Glutamatergic neuron (in vitro differentiated cells): Measurements from ENCODE around the gene DYNLT3. TPM values are rescaled to one million over a fixed set of nuclear protein-coding genes. Genes with fewer than 3 reads are reported as not detected.

Experiments used
- DNase-seq: peaks from one replicate; pipeline ENCODE4 v3.0.0; 2022
- H3K27ac Mint-ChIP-seq: one replicate; pipeline ENCODE4 v1.8.0; 2020; ENCODE audit warnings: mild to moderate bottlenecking, mixed read lengths, inconsistent platforms; ENCODE audit not compliant: unreplicated experiment
- H3K27me3 Mint-ChIP-seq: one replicate; pipeline ENCODE4 v1.8.0; 2020; ENCODE audit warnings: mild to moderate bottlenecking, moderate library complexity, mixed read lengths, inconsistent platforms; ENCODE audit not compliant: unreplicated experiment
- H3K36me3 Mint-ChIP-seq: one replicate; pipeline ENCODE4 v1.8.0; 2020; ENCODE audit warnings: mild to moderate bottlenecking, mixed read lengths, inconsistent platforms; ENCODE audit not compliant: unreplicated experiment
- H3K4me1 Mint-ChIP-seq: one replicate; pipeline ENCODE4 v1.8.0; 2020; ENCODE audit warnings: mild to moderate bottlenecking, low read depth, mixed read lengths, inconsistent platforms; ENCODE audit not compliant: unreplicated experiment
- H3K4me3 Mint-ChIP-seq: one replicate; pipeline ENCODE4 v1.8.0; 2020; ENCODE audit warnings: mild to moderate bottlenecking, mixed read lengths, inconsistent platforms; ENCODE audit not compliant: unreplicated experiment
- H3K9me3 Mint-ChIP-seq: one replicate; pipeline ENCODE4 v1.8.0; 2020; ENCODE audit warnings: mild to moderate bottlenecking, moderate library complexity, mixed read lengths, inconsistent platforms; ENCODE audit not compliant: unreplicated experiment
- CTCF ChIP-seq: fragments of 200-600 bp; sonication (generic); IDR thresholded peaks from one replicate; pipeline ENCODE4 v1.5.0; 2021; ENCODE audit not compliant: partially characterized antibody, unreplicated experiment
- total RNA-seq: library from RNA; stranded (reverse); fragmentation: NEBNext Ultra II Directional; extraction: Animal tissue kit (Norgen Biotek cat#: 25700); gene quantifications from one replicate; pipeline ENCODE4 v1.2.1, GENCODE V29; 2021; ENCODE audit not compliant: unreplicated experiment

DYNLT3 gene
- total RNA-seq, 1 donor from 2014 or later: 13.4 TPM

GRCh38 chrX:37873220-37873619 lies 25.8 kb upstream of the DYNLT3 start:
- no peaks in the 10 kb centered on the region for H3K9me3 Mint-ChIP-seq
- DNase-seq: no peak
- H3K36me3 Mint-ChIP-seq: no peaks in the 10 kb centered on the region
- H3K4me3 Mint-ChIP-seq: no peak overlapping the region
- H3K27ac Mint-ChIP-seq: no peak overlapping the region
- H3K27me3 Mint-ChIP-seq: no peaks in the 10 kb centered on the region
- H3K4me1 Mint-ChIP-seq: no peaks in the 10 kb centered on the region
- TF ChIP-seq CTCF: no peak

DNA sequence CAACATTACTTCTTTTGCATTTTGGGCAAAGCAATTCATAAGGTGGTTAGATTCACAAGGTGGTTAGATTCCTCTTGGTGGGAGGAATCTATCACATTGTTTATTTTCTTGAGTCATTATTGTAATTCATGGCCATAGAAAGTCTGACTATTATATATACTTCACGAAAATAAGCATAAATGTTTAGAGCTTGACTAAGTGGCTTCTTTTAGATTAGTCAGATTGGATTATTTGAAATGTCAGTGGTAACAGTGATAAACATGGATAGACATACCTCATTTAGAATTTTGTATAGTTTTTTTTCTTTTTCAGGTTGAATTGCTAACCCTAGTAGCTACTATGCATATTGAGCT lies 24.9 kb upstream of the DYNLT3 start:
- Mint-ChIP-seq H3K4me3 (no peak overlapping the region), H3K9me3 (no peaks in the 10 kb centered on the region), H3K36me3 (no peaks in the 10 kb centered on the region), H3K27ac (no peak overlapping the region), H3K27me3 (no peaks in the 10 kb centered on the region), H3K4me1 (no peaks in the 10 kb centered on the region)
- no peak for TF ChIP-seq CTCF
- DNase-seq: no peak

DNA sequence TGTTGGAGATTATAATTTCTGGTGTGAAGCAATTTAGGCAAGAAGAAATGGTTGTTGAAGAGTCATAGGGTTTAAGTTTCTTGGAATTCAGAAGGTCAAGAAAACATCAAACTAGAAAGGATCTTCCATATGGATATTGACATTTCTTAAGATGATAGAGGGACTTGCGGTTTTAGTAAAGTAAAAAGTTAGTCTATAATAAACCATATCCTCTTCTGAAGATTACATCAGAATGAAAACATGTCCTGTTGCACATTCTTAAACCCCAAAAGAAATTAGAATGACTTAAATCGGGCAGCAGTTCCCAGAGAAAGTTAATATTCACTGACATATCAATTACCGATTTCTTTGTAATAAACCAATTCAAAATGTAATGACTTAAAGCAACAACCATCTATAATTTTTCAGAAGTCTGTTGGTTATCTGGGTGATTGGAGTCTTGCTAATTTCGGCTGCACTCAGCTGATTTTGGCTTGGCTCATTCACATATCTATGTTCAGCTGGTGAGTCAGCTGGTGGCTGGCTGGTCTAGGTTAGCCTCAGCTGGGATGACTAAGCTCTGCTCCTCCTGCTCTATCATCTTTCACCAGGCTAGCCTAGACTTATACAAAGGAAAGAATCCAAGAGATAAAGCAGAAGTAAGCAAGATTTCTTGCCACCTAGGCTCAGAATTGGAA lies 24.4 kb upstream of the DYNLT3 start:
- H3K27me3 Mint-ChIP-seq: no peaks in the 10 kb centered on the region
- H3K27ac Mint-ChIP-seq: no peak overlapping the region
- no peaks in the 10 kb centered on the region for H3K36me3 Mint-ChIP-seq
- no peak for TF ChIP-seq CTCF
- H3K4me3 Mint-ChIP-seq: no peak overlapping the region
- H3K9me3 Mint-ChIP-seq: peaks cover 1% of the 10 kb centered on the region
- no peak for DNase-seq
- H3K4me1 Mint-ChIP-seq: no peaks in the 10 kb centered on the region

- H3K27me3 Mint-ChIP-seq: no peaks in the 10 kb centered on the region
- DNase-seq: no peak
- H3K4me1 Mint-ChIP-seq: no peaks in the 10 kb centered on the region
- H3K36me3 Mint-ChIP-seq: no peaks in the 10 kb centered on the region
- no peak overlapping the region for H3K4me3 Mint-ChIP-seq
- no peak for TF ChIP-seq CTCF
- H3K27ac Mint-ChIP-seq: no peak overlapping the region
- peaks cover 1% of the 10 kb centered on the region for H3K9me3 Mint-ChIP-seq
Measured at GRCh38 chrX:37867536-37868153, 20.3 kb upstream of the DYNLT3 start.

DNA sequence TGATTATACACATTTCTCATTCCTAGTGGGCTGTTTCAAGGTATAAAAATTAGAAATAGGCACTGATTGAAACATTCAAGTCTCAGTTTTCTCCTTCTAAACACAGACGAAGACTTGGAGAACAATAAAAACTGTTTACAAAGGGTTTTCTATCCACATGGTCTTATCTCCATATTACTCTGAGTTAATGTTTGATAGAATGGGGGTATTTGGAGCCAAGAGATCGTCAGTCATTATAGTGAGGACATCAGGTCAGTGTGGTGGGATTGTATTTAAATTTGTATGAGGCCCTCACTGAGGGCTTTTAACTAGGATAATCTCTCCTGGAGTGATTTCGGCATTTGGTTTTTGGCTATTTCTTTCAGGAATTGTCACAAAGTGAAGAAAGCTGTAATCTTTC lies 16.4 kb upstream of the DYNLT3 start:
- no peak overlapping the region for H3K27ac Mint-ChIP-seq
- H3K4me1 Mint-ChIP-seq: no peaks in the 10 kb centered on the region
- H3K4me3 Mint-ChIP-seq: no peak overlapping the region
- H3K9me3 Mint-ChIP-seq: peaks cover 1% of the 10 kb centered on the region
- no peaks in the 10 kb centered on the region for H3K27me3 Mint-ChIP-seq
- DNase-seq: no peak
- no peak for TF ChIP-seq CTCF
- no peaks in the 10 kb centered on the region for H3K36me3 Mint-ChIP-seq
